Smooth muscle cell (in vitro differentiated cells): ENCODE data around the gene VAV2. TPM values are rescaled to one million over a fixed set of nuclear protein-coding genes. Genes with fewer than 3 reads are reported as not detected.

Source experiments
- DNase-seq: peaks from one replicate; lab custom pipeline; 2025; ENCODE audit not compliant: unreplicated experiment; lab: John Stamatoyannopoulos, UW
- H2AFZ ChIP-seq: fragments of 200-600 bp; sonication (generic); 2 replicates; pipeline ENCODE4 v1.6.0; 2016; ENCODE audit warnings: antibody characterized with exemption, low read depth, mild to moderate bottlenecking
- H3F3A ChIP-seq: fragments of 200-600 bp; sonication (generic); 2 replicates; pipeline ENCODE4 v1.6.0; 2017; ENCODE audit warnings: antibody characterized with exemption, low read depth
- H3K27ac ChIP-seq: fragments of 200-600 bp; sonication (generic); 2 replicates; pipeline ENCODE4 v1.5.1; 2016; ENCODE audit warnings: low read depth, mild to moderate bottlenecking
- H3K27me3 ChIP-seq: fragments of 200-600 bp; sonication (generic); 2 replicates; pipeline ENCODE4 v1.6.1; 2016; ENCODE audit warnings: low read depth, mild to moderate bottlenecking
- H3K36me3 ChIP-seq: fragments of 200-600 bp; sonication (generic); 2 replicates; pipeline ENCODE4 v1.5.1; 2016; ENCODE audit warnings: low read depth
- H3K4me1 ChIP-seq: fragments of 200-600 bp; sonication (generic); 2 replicates; pipeline ENCODE4 v1.5.1; 2016; ENCODE audit warnings: low read depth
- H3K4me2 ChIP-seq: fragments of 200-600 bp; sonication (generic); 2 replicates; pipeline ENCODE4 v1.6.0; 2016; ENCODE audit warnings: mild to moderate bottlenecking
- H3K4me3 ChIP-seq: fragments of 200-600 bp; sonication (generic); 2 replicates; pipeline ENCODE4 v1.5.1; 2016; ENCODE audit warnings: mild to moderate bottlenecking
- H3K79me2 ChIP-seq: fragments of 200-600 bp; sonication (generic); 2 replicates; pipeline ENCODE4 v1.6.0; 2016; ENCODE audit warnings: low read depth, mild to moderate bottlenecking
- H3K9ac ChIP-seq: fragments of 200-600 bp; sonication (generic); 2 replicates; pipeline ENCODE4 v1.6.0; 2016; ENCODE audit warnings: low read depth
- H3K9me3 ChIP-seq: fragments of 200-600 bp; sonication (generic); replicated peaks from 2 replicates; pipeline ENCODE4 v1.5.1; 2016; ENCODE audit warnings: low read depth
- H4K20me1 ChIP-seq: fragments of 200-600 bp; sonication (generic); 2 replicates; pipeline ENCODE4 v1.6.0; 2016; ENCODE audit warnings: low read depth
- CTCF ChIP-seq: fragments of 200-600 bp; sonication (generic); IDR thresholded peaks from 2 replicates; pipeline ENCODE4 v1.5.1; 2017; ENCODE audit warnings: borderline replicate concordance, mild to moderate bottlenecking, antibody characterized with exemption; ENCODE audit not compliant: insufficient read depth, poor library complexity, severe bottlenecking
- WGBS: methylation state at CpG from one replicate; pipeline ENCODE4 v1.1.7; 2016; ENCODE audit warnings: low lambda C conversion rate; 5-methylcytosine and 5-hydroxymethylcytosine counted together
- polyA plus RNA-seq: library from polyadenylated mRNA; unstranded; fragments of >200 nt; fragmentation: Nextera tagmentation; extraction: Ambion mirVana; gene quantifications from 2 replicates; pipeline ENCODE4 v1.2.1, GENCODE V29; 2016
- total RNA-seq: library from RNA; depleted of rRNA; stranded (reverse); fragments of >200 nt; gene quantifications from 2 replicates; pipeline ENCODE4 v1.2.3, GENCODE V29; 2014

The VAV2 gene
- total and polyA plus RNA-seq, 2 experiments from 2014 or later: 26.2 to 35.3 TPM

- Histone ChIP-seq H3K36me3 (no peaks in the 10 kb centered on the region), H3K9ac (no peak overlapping the region), H3K27ac (no peak overlapping the region), H4K20me1 (no peaks in the 10 kb centered on the region), H3K4me3 (no peak overlapping the region), H3K27me3 (no peaks in the 10 kb centered on the region), H3K9me3 (no peaks in the 10 kb centered on the region), H3F3A (no peaks in the 10 kb centered on the region), H2AFZ (no peak overlapping the region), H3K4me2 (no peak overlapping the region), H3K4me1 (peaks cover 13% of the 10 kb centered on the region), H3K79me2 (no peaks in the 10 kb centered on the region)
- TF ChIP-seq CTCF: no peak
- 90% methylated on average over 17 of the region's 17 CpGs for WGBS
- DNase-seq: no peak
These were observed 252.5 kb downstream of the VAV2 start for GRCh38 chr9:133739408-133740280.

- WGBS: 86% methylated on average over 13 of the region's 13 CpGs
- Histone ChIP-seq H3K27ac (no peak overlapping the region), H3K27me3 (no peaks in the 10 kb centered on the region), H3K36me3 (no peaks in the 10 kb centered on the region), H4K20me1 (no peaks in the 10 kb centered on the region), H3K9ac (no peak overlapping the region), H3F3A (no peaks in the 10 kb centered on the region), H3K4me3 (peak overlapping the region; percentile 44), H3K4me2 (peak overlapping the region; percentile 88), H3K4me1 (peaks cover 13% of the 10 kb centered on the region), H2AFZ (no peak overlapping the region), H3K79me2 (no peaks in the 10 kb centered on the region), H3K9me3 (no peaks in the 10 kb centered on the region)
- no peak for DNase-seq
- no peak for TF ChIP-seq CTCF
These were observed 253.4 kb downstream of the VAV2 start for GRCh38 chr9:133738640-133739225.

DNA sequence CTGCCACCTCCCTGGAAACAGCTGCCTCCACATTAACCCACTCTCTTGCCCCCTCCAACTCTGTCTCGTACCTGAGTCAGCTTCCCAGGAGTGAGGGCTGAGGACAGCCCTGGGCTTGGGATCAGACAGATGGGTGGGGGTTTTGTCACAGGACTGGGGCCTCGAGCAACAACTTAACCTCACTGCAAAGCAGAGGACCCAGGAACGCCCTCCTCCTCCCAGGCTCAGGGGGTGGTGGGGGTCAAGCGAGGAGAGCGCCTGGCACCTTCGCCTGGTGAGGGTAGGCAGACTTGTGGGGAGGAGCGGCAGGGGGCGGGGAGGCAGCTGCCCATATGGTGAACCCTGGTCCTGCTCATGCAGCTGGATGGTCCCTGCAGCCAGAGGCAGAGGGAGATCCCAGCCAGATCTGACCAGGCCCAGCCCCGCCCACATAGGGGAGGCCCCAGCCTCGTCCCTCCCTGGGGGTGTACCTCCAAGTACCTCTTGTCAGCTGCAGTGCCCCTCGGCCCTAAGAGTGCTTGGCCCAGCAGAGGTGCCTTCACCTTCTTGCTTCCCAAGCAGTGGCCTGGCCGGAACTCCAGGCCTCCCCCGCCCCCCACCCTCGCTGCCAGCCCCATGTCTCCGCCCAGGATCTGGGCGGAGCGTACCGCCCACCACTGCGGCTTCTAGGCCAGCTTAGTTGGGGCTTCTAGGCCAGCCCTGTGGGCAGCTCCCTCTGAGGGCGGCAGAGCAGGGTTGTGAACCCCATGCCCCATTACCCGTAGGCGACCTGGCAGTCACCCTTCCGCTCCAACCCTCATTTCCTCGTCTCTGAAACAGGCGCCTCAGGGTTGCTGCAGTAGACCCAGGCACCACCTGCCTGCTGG is 254.1 kb downstream of the VAV2 start, which contains the start of gene SARDH:
TSS of gene SARDH (minus strand) at position 579 of the 866 bp plus-strand sequence. CDS start 4,179 bp downstream, outside the sequence.
- peak; percentile 43 for DNase-seq
- Histone ChIP-seq H3K4me1 (peaks cover 13% of the 10 kb centered on the region), H3K79me2 (no peaks in the 10 kb centered on the region), H3K9ac (no peak within 1 kb of the TSS), H2AFZ (peak within 1 kb of the TSS; percentile 2), H3K36me3 (no peaks in the 10 kb centered on the region), H3K27ac (no peak within 1 kb of the TSS), H3K27me3 (no peaks in the 10 kb centered on the region), H3K4me2 (peak within 1 kb of the TSS; percentile 88), H3K4me3 (peak within 1 kb of the TSS; percentile 44), H3F3A (no peaks in the 10 kb centered on the region), H3K9me3 (no peaks in the 10 kb centered on the region), H4K20me1 (no peaks in the 10 kb centered on the region)
- no peak for TF ChIP-seq CTCF
- WGBS: 25% methylated on average over 25 of the region's 25 CpGs
